ENCODE data around the gene DNAH17.

DNAH17 gene

DNA sequence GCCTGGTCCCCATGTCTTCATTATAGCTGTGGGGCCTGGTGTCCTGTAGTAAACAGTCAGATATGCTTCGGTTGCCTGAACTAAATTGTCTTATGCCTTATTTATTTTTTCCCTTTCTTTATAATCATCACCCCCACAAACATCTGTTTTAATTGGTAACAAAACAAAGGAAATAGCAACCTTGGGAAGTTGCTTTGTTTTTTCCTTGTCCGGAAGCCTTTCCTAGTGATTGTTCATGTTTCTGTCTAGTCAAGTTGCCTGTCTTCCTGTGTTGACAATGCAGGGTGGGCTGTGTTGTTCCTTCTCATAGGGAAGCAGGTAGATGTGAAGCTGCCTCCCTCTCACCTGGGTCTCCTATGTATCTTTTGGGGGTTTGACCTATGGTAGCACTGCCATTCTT is 182.0 kb downstream of the DNAH17 start:
- no peak for FAIRE-seq
- no peak for DNase-seq (ENCODE audit: low spot score)

- FAIRE-seq = no peak
- no peak for DNase-seq (ENCODE audit: low spot score)
These were observed 183.0 kb downstream of the DNAH17 start for GRCh38 chr17:78394209-78394608.

DNA sequence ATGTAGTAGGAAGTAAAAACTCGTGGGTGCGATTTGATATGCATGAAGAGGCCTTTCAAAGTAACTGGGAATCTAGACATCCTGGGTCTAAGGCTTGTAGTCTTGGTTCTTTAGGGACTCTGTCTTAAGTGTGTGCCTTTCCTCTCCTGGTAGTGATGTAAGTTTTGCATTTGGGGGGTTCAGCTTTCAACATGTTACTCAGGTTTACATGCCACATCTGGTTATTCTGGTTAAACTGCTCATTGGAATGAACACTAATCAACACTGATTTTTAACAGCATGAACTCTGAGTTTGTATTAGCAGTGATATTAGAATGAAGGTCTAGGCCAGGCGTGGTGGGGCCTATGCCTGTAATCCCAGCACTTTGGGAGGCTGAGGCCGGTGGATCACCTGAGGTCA is 183.6 kb downstream of the DNAH17 start:
- FAIRE-seq (no peak), DNase-seq (ENCODE audit: low spot score) (no peak)

DNA sequence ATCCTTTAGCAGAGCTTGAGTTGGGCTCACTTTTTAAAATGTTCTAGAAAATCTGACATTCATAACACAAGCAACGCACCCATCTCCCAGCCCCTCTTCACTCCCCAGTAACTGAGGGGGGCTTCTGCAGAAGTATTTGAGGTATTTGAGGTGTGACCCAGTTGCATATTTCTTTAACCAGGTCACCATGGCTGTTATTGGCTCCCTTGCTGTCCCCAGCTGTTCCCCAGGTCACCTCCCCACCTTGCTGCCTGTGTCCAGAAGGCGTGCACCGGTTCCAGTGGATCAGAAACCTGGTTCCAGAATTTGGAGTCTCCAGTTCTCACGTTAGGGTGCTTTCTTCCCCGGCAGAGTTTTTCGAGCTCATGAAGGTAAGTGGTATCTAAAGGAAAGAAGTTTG is 184.9 kb downstream of the DNAH17 start:
- DNase-seq (ENCODE audit: low spot score) = no peak
- FAIRE-seq = no peak

DNA sequence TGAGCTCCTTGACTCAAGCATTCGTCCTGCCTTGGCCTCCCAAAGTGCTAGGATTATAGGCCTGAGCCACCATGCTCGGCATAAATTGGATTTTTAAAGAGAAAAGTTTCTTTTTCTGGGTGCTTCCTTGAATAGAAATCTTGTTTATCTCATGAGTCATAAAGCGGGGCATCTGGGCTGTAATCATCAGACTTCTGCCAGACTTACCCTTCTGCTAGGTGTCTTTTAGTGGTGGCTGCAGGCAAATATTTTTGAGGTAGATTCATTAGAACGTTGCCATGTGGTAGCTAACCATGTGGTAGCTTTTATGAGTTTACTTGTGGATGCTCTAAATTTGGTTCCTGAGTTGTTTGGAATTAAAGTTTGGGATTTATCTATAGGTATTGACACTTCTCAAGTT is 185.4 kb downstream of the DNAH17 start:
- DNase-seq (ENCODE audit: low spot score) = peak; percentile 63
- FAIRE-seq = peak; percentile 79

GRCh38 chr17:78391051-78391431 is 186.2 kb downstream of the DNAH17 start:
- DNase-seq (ENCODE audit: low spot score) = no peak
- no peak for FAIRE-seq

- FAIRE-seq (peak; percentile 95), DNase-seq (ENCODE audit: low spot score) (peak; percentile 99)
These were observed 186.8 kb downstream of the DNAH17 start for GRCh38 chr17:78390241-78391050.

GRCh38 chr17:78387977-78388941 is 188.9 kb downstream of the DNAH17 start:
- no peak for FAIRE-seq
- no peak for DNase-seq (ENCODE audit: low spot score)

DNA sequence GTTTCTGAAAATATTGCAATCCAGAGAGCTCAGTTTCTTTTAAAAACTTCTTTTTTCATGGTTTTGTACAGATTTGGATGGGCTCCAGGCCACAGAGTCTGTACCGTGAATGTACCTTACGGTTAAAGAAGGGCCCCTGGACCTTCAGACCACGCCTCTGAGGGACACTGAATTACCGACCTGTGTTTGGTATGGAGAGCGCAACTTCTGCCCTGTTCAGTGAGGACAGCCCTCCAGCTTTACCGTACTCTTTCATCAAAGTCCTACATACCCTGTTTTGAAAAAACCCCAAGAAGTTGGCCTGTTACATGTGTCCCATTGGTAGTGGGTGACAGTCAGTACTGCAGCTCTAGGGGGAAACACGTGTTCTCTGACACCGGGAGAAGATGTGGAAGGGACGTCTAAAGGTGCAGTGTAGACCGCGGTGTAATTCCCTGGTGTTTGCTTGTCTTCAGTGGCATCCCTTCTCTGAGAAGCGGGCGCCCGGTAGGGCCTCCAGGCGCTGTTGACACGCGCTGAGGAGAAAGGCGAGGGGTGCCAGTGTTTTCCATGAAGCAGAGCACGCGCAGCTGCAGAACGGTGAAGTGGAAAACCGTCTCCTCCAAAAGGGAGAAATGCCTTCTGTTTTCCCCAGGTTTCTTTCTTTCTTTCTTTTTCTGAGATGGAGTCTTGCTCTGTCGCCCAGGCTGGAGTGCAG is 192.6 kb downstream of the DNAH17 start:
- FAIRE-seq (no peak), DNase-seq (ENCODE audit: low spot score) (no peak)

DNA sequence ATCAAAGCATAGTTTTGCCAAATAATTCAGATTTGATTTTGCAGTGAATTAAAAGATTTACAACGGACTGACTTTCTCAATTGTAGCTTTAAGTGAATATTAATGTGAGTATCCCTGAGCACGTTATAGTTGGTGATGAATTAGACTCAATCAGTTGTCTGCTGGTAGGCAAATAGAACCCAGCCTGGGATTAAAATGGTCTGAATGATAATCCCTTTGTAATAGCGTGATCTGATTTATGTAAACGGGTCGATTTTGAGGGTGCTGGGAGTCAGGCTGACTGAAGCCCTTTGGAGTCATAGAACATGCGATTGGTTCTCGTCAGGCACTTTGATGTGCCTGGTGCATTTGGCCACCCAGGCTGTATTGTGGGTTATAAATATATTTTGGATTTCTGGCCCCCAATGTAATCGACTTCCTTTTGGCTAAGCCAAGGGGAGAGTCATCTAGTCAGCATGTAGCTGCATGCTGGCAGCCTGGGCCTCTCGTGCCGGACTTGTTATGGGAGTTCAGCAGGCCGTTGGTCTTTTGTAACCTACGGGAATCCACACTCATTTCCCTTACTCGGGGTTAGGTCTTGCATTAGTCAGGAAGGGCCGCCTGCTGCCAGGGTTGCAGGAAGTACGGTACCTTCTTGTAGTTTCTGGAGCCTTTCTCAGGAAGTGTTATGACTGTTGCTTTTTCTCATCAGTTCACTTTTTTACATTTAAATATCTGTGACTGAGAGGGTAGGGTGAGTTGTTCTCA is 193.3 kb downstream of the DNAH17 start:
- DNase-seq (ENCODE audit: low spot score) = peak; percentile 89
- peak; percentile 88 for FAIRE-seq

DNA sequence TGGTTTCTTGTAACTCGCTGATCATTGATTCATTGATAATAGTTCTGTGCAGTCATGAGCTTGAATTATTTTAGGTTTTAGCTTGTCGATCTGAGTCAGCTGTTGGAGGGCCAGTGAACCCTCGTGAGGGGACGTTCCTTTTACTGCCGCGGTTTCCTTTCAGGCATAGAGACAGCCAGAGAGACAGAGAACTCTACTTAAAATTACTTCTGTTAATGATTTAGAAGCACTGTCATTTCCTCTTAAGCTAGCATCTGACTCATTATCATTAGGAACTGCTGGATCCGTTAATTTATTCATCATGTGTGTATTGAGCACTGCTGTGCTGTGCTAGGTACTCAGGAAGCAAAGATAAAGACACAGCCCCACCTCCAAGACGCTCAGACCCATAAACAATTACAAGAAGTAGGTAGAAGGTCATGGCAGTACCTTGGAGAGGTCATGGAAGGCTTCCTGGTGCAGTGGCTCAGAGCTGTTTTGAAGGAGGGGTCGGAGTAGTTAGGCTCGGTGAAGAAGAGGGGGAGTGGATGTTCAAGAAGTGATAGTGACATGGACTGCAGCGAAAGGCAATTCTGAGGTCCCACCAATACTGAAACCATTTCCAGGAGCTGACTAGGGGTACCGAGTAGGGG is 195.5 kb downstream of the DNAH17 start:
- DNase-seq (ENCODE audit: low spot score) (peak; percentile 76), FAIRE-seq (peak; percentile 72)

DNA sequence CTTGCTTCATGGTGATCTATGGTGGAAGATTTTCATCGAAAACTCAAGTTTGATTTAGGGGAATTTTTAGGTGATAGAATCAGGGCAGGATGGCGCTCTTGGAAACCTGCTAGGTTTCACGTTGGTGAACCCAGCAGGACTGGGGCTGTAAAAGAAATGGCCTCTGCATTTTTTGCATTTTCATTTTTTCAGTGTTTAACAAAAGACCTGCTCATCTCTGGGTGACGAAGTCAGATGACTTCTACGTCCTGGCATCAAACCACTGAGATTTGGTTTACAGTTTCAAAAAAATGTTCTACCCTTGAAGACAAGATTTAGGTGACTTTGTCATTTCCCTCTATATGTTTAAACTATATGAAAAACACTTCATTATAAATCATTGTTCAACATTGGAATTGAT is 196.8 kb downstream of the DNAH17 start:
- no peak for FAIRE-seq
- DNase-seq (ENCODE audit: low spot score) = no peak

GRCh38 chr17:78379131-78379491 is 198.1 kb downstream of the DNAH17 start:
- DNase-seq (ENCODE audit: low spot score) (peak; percentile 87), FAIRE-seq (no peak)

DNA sequence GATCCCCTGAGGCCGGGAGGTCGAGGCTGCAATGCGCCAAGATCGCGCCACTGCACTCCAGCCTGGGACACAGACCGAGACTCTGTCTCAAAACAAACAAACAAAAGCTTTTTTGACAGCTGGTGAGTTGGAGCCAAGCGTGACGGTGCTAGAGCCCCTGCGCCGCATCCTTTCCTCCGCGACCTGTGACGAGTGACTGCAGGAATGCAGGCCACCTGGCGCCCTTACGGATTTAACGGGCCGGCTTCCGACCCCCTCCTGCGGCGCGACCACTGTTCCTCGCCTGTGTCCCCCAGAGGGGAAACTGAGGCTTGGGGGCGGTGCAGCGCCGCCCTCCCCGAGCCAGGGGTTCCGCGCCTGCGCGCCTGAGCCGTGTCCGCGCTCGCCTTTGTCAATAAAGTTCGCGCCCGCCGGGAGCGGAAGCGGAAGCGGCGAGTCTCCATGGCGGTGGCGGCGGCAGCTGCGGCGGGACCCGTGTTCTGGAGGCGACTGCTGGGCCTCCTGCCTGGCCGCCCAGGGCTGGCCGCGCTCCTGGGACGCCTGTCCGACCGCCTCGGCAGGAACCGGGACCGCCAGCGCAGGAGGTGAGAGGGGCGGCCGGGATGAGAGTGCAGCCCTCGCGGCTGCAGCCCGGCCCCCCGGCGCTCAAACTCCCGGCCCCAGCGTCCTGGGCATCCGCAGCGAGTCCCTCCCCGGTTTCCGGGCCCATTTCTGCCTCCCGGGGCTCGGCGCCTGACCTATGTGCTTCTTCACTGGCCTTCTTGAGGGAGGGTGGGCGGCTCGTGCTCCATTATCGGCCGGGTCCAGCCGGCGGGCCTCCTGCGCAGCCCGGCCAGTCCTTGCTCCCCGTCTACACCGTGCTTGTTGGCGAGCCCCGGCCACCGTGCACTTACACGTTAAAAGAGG is 198.7 kb downstream of the DNAH17 start, which contains the start of gene PGS1:
Gene PGS1, plus strand, starts transcription at position 425 of the 906 bp plus-strand sequence. Its CDS starts 17 bp downstream, at position 442.
- FAIRE-seq = no peak
- DNase-seq (ENCODE audit: low spot score) = peak; percentile 66

- FAIRE-seq (no peak), DNase-seq (ENCODE audit: low spot score) (peak; percentile 25)
These were observed 199.4 kb downstream of the DNAH17 start for GRCh38 chr17:78377858-78378224.

- no peak for FAIRE-seq
These were observed 201.0 kb downstream of the DNAH17 start for GRCh38 chr17:78376161-78376560.

DNA sequence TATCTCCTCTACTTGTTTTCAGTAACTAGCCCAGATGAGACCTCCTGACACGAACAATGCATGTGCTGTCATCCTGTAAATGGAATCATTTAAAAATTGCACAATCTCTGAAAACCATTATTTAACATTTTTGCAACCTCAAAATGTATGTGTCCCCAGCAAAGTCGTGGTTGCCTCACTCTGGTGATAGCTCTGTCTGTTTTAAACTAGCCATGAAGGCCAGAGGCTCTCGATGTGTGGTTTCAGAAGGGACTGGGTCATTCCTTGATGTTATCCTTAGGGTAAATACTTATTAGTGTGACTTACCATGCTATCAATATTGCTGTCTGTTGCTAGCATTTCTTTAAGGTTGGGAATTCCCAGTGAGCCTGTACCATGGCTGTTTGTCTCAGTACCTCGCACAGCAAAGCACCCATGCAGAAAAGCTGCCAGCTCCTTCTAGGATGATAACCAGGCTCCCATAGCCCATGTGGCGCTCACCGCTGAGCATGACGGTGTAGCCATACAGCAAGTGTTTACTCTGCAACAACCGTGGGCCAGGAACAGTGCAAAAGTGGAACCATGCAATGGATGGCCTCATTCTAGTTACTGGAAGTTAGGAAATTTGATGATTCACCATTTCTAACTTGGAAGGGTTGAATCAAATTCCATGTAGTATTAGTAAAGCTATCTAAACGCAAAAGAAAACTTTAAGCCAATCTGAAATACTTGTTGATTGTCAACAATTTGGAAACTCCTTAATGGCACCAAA is 201.6 kb downstream of the DNAH17 start:
- DNase-seq (ENCODE audit: low spot score) (peak; percentile 98), FAIRE-seq (peak; percentile 95)

More at GRCh38 chr17:78376161-78376560, 201.0 kb downstream of the DNAH17 start:
- peak; percentile 37 for DNase-seq (ENCODE audit: low spot score)

- FAIRE-seq (peak; percentile 67), DNase-seq (ENCODE audit: low spot score) (peak; percentile 83)
These were observed 202.4 kb downstream of the DNAH17 start for GRCh38 chr17:78374631-78375274.

All from RCC 7860 (cell line).